ENCODE results near the gene ACO2. TPM values are rescaled to one million over a fixed set of nuclear protein-coding genes. Genes with fewer than 3 reads are reported as not detected.
A peak's percentile ranks its signal among the peaks of the same experiment; 100 is the strongest.
"Not testable (repeated sequence)": the region's sequence is repeated elsewhere in the genome, so short reads cannot be mapped to it uniquely, and the experiment has no call there.

ACO2 gene
- total and polyA plus RNA-seq, 5 donors: 471 to 611 (median 533) TPM

DNA sequence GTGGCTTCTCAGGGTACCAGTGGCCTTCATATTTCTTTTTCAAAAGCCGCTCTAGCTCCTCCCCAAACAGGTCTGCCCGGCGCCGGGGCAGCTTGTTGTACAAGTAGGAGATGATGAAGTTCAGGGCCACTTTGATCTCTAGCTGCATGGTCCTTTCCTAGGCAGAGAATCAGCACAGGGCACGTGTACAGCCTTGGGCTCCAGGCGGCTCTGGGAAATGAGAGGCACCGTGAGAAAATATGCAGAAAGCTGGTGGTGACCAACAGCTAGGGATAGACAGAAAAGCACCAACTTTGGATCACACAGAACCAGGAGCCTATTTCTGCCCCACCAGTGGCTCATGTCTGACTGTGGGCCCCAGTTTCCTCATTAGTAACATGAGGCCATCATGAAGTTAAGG lies 31.7 kb upstream of the ACO2 start:
- Histone ChIP-seq H3K4me1 (ENCODE audit: control insufficient read depth, insufficient read depth, low read length) (peaks cover 23% of the 10 kb centered on the region), H3K27me3 (ENCODE audit: control insufficient read depth, insufficient read depth) (no peaks in the 10 kb centered on the region), H3K9me3 (ENCODE audit: control insufficient read depth, low read length) (no peaks in the 10 kb centered on the region), H3K4me3 (ENCODE audit: low read length) (no peak overlapping the region), H3K27ac (ENCODE audit: low read length) (no peak overlapping the region)
- 86% methylated on average over 7 of the region's 7 CpGs for WGBS
- no peak for ATAC-seq
- intact Hi-C loops (cut with DNase I): no loop called here
- no peak for DNase-seq

DNA sequence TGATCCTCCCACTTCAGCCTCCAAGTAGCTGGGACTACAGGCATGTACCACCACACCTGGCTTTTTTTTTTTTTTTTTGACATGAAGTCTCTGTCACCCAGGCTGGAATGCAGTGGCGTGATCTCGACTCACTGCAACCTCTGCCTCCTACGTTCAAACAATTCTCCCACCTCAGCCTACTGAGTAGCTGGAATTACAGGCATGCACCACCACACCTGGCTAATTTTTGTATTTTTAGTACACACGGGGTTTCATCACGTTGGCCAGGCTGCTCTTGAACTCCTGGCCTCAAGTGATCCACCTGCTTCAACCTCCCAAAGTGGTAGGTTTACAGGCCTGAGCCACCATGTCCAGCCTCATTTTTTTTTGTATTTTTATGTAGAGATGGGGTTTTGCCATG lies 28.4 kb upstream of the ACO2 start:
- intact Hi-C loops (cut with DNase I); H3K27me3 ChIP-seq (ENCODE audit: control insufficient read depth, insufficient read depth); ATAC-seq; H3K4me3 ChIP-seq (ENCODE audit: low read length); H3K9me3 ChIP-seq (ENCODE audit: control insufficient read depth, low read length); DNase-seq: not testable (repeated sequence)
- Histone ChIP-seq H3K27ac (ENCODE audit: low read length) (peak overlapping the region; percentile 24), H3K4me1 (ENCODE audit: control insufficient read depth, insufficient read depth, low read length) (peaks cover 12% of the 10 kb centered on the region)
- WGBS: 60% methylated on average over 5 of the region's 5 CpGs

DNA sequence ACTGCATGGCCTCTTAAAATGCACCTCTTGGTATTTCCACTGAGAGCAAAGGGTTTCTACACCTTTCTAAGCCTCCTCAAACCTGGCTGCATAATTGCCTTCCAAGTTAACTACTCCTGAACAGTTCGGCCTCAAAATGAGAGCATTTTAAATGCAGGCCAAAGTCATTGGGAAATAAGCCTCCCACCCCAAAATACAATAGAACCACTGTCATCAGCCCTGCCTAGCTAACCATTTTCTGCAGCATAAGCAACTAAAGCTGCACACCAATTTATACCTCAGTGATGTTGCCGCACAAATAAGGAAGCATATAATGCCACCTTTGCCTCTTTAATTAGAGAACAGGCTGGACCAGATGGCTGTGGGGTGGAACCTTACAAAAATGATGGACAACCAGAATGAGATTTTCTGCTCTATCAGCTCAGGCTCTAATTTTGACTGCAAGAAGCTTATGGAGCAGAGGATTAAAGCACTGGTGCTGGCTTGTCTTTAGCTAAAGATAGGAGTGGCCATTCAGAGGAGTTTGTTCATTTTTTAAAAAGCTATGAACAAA lies 26.6 kb upstream of the ACO2 start:
- DNase-seq (no peak), ATAC-seq (no peak)
- intact Hi-C loops (cut with DNase I): no loop called here
- Histone ChIP-seq H3K9me3 (ENCODE audit: control insufficient read depth, low read length) (no peaks in the 10 kb centered on the region), H3K4me3 (ENCODE audit: low read length) (no peak overlapping the region), H3K4me1 (ENCODE audit: control insufficient read depth, insufficient read depth, low read length) (peaks cover 9% of the 10 kb centered on the region), H3K27ac (ENCODE audit: low read length) (no peak overlapping the region), H3K27me3 (ENCODE audit: control insufficient read depth, insufficient read depth) (no peaks in the 10 kb centered on the region)
- 59% methylated on average over 2 of the region's 2 CpGs for WGBS

DNA sequence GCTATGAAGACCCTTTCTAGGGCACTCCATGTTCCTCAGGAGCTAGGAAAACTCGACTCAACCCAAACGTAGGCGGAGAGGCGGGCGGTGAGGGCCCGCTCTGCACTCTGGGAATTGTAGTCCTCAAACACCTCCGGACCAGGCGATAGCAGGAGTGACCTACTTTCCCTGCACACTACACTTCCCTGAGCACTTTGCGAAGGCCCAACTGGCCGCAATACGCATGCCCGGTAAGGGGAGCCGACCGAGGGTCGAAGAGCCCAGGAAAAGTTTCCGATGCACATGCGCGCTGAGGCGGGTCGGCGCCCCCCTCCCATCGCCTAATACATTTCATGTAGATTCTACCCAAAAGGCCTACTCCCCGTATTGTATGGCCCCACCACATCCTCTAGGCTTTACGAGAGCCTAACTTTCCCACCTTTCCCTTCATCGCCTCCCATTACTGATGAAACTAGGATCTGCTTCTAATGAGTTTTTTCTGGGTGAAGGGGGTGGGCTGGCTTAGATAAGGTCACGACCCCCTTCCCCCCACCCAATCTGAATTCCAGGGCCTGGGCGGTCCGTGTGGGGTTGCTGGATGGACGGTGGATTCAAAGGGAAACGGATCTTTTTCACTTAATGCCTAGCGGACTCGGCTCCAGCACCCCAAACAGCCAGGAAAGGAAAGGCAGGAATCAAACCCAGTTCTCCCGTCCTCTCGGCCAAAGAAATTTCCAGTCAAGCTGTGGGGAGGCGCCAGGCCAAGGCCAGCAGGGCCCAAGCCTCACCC lies 24.4 kb upstream of the ACO2 start:
- Histone ChIP-seq H3K27ac (ENCODE audit: low read length) (peak overlapping the region; percentile 98), H3K4me1 (ENCODE audit: control insufficient read depth, insufficient read depth, low read length) (peaks cover 3% of the 10 kb centered on the region), H3K4me3 (ENCODE audit: low read length) (peak overlapping the region; percentile 93), H3K27me3 (ENCODE audit: control insufficient read depth, insufficient read depth) (no peaks in the 10 kb centered on the region), H3K9me3 (ENCODE audit: control insufficient read depth, low read length) (no peaks in the 10 kb centered on the region)
- DNase-seq (peak; percentile 94 to 96 (median 96)), ATAC-seq (peak; percentile 70 to 73)
- intact Hi-C loops (cut with DNase I): no loop called here
- WGBS: under 1% methylated on average over 35 of the region's 35 CpGs

DNA sequence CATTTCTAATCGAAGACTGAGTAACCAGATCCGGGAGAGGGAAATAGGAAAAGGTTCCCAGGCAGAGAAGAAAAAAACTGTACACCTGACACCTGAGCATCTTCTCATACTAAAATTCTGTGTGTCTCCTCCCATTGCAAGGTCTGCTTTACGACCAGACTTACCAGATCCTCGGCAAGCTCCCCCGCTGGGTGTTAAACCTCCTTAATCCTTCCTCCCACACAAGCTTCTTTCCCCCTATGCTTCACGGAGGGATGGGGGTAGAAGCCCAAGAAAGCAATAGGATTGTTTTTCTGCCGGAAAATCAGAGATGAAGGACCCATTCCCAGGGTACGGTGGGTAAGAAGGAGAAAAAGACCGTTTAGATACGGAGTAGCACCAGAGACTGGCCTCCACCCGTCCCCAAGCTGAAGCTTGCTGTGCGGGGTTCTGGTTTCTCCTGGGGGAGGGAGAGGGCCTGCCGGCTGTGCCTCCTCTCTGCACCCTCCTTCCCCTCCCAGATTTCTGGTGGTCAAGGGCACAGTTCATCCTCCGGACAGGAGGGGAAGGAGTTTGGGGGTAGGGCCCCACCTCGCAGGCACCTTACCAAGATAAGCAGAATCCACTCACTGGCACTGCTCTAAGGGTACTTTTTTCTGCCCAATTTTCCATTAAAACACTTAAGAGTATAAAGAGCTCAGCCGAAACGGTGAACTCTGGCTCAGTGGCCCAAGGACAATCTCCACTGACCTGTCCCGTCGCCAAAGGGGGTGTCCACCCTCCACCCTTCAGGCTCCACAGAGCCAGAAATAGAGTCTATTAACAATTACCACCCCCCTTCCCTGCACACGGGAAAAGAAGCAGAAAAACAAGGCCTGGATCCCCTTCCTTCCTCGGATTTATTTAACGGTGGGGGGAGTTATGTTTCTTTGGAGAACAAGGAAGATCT lies 23.5 kb upstream of the ACO2 start:
- Histone ChIP-seq H3K4me1 (ENCODE audit: control insufficient read depth, insufficient read depth, low read length) (no peaks in the 10 kb centered on the region), H3K9me3 (ENCODE audit: control insufficient read depth, low read length) (no peaks in the 10 kb centered on the region), H3K4me3 (ENCODE audit: low read length) (peak overlapping the region; percentile 93), H3K27me3 (ENCODE audit: control insufficient read depth, insufficient read depth) (no peaks in the 10 kb centered on the region), H3K27ac (ENCODE audit: low read length) (peak overlapping the region; percentile 98)
- ATAC-seq (no peak), DNase-seq (peak in 1 of 3 donors; percentile 78)
- under 1% methylated on average over 22 of the region's 22 CpGs for WGBS
- intact Hi-C loops (cut with DNase I): no loop called here

DNA sequence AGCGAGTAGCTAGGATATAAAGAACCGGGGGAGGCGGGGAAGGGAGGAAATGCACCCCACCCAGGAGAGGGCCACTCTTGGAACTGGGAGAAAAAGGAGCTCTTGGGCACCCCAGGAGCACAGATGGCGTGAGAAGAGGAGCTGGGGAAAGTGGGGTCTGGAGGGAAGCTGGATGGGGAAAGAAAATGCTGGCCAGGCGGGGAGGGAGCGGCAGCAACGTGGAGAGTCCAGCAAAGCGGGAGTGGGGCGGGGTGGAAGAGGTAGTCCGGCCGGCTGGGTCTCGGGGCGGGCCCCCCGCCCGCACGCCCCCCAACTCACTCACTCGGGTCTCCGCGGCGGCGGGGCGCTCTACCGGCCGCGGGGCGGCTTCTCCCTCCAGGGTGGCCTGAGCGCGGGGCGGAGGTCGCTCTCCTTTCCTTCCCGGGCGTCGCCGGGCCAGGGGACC lies 22.8 kb upstream of the ACO2 start:
- Histone ChIP-seq H3K4me3 (ENCODE audit: low read length) (peak overlapping the region; percentile 93), H3K9me3 (ENCODE audit: control insufficient read depth, low read length) (no peaks in the 10 kb centered on the region), H3K4me1 (ENCODE audit: control insufficient read depth, insufficient read depth, low read length) (no peaks in the 10 kb centered on the region), H3K27ac (ENCODE audit: low read length) (peak overlapping the region; percentile 98), H3K27me3 (ENCODE audit: control insufficient read depth, insufficient read depth) (no peaks in the 10 kb centered on the region)
- no peak for ATAC-seq
- peak; percentile 44 to 79 (median 77) for DNase-seq
- intact Hi-C loops (cut with DNase I): no loop called here
- WGBS: 1% methylated on average over 34 of the region's 34 CpGs

DNA sequence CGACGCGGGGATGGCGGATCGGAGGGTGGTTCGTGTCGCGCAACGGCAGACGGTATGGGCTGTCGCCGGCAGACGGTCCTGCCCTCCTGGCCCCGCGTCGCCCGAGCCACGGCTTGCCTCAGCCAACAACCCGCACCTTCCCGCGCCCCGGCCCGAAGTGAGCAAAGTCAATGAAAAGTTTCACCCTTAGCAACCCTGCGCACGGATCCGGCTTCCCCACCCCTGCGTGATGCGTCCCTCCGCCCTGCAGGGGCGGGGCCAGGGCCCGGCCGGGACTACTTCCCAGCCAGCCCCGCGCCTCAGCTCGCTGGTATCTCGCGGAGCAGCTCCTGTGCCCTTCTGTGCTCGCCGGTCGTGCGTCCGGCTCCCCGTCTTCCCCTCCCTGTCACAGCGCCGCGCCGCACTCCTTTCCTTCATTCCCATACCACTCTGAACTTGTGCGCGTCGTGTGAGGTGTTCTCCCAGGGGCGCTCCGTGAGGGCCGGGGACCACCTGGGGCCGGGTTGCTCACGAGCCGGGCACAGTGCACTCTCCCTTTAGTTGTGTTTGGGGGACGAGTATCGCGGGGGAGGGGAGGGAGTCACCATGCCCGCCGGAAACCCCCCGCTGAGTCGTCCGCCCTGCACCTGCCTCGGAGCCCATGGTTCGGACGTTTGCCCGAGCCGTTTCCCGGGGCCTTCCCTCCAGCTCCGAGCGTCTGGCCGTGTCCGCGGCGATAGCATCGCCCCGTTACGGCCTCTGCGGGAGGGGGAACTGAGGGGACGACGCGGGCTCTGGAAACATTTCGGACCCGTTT lies 22.1 kb upstream of the ACO2 start, which contains the start of gene TOB2:
Gene TOB2 (minus strand): TSS at position 163 of the 796 bp plus-strand sequence. CDS start 9,456 bp downstream, outside the sequence.
- Histone ChIP-seq H3K27me3 (ENCODE audit: control insufficient read depth, insufficient read depth) (no peaks in the 10 kb centered on the region), H3K9me3 (ENCODE audit: control insufficient read depth, low read length) (no peaks in the 10 kb centered on the region), H3K4me1 (ENCODE audit: control insufficient read depth, insufficient read depth, low read length) (no peaks in the 10 kb centered on the region), H3K4me3 (ENCODE audit: low read length) (peak within 1 kb of the TSS; percentile 93), H3K27ac (ENCODE audit: low read length) (peak within 1 kb of the TSS; percentile 98)
- intact Hi-C loops (cut with DNase I): no loop called here
- WGBS: under 1% methylated on average over 85 of the region's 85 CpGs
- ATAC-seq: peak; percentile 69 to 74
- DNase-seq: peak; percentile 94 to 98 (median 97)

DNA sequence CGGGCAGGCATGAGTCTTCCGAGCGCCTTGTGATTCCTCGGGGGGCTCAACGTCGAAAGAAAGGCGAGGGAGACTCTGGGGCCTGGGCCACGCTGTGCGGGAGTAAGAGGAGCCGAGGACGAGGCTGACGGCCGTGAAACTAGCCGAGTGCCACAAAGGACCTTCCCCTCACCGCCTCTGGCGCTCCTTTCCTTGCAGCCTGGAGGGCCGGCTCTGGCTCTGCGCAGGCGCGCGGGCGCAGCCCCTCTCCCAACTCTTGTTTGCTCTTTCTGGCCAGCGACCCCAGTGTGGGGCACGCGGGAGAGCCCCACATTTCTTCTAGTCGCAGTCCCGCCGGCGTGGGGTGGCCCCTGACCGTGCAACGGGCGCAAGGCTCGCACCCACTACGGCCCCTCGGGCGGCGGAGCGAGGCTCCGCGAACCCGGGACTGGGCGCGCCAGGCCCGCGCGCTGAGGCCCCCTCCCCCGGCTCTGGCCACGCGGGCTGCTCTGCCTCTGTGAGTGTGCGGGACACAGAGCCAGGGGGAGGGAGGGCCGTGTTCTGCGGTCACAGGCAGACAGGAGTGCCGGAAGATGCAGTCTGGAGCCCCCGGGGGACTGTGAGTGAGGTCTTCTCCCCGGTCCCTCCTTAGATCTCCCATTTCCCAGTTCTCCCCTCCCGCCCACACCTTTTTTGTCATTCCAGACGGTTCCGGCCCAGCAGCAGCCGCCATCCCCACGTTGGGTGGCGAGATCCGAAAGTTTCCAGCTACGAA lies 21.3 kb upstream of the ACO2 start:
- Histone ChIP-seq H3K4me3 (ENCODE audit: low read length) (peak overlapping the region; percentile 93), H3K4me1 (ENCODE audit: control insufficient read depth, insufficient read depth, low read length) (no peaks in the 10 kb centered on the region), H3K27me3 (ENCODE audit: control insufficient read depth, insufficient read depth) (no peaks in the 10 kb centered on the region), H3K9me3 (ENCODE audit: control insufficient read depth, low read length) (no peaks in the 10 kb centered on the region), H3K27ac (ENCODE audit: low read length) (peak overlapping the region; percentile 98)
- intact Hi-C loops (cut with DNase I): no loop called here
- DNase-seq (peak; percentile 77 to 90 (median 90)), ATAC-seq (peak; percentile 46 to 47)
- under 1% methylated on average over 63 of the region's 63 CpGs for WGBS

DNA sequence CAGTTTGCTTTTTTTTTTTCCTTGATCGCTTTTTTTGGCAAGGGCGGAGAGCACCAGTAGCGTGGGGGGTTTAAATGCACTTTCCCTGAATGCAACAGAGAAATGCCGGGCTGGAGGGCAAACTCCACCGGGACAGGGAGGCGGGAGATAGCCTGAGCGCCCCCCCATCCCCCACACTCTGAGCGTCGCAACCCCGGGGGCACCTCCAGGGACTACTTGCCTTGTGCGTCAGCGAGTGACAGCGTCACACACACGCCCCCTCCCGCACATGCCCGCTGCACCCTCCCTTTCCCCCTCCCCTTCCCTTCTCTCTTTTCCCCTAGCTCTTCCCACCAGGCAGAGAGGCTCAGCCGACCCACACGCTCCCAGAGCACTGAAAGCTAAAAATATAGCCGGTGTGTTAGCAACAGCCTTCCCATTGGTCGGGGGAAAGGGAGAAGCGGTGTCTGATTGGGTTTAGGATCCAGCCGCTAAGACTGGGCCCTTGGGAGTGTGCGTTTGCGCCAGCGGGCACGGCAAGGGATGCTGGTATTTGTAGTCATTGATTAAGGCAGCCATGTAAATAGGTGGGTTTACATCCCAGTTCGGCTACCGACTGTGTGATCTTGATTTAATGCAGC lies 20.6 kb upstream of the ACO2 start:
- under 1% methylated on average over 28 of the region's 28 CpGs for WGBS
- DNase-seq: peak; percentile 96 to 98 (median 98)

More for the DNA sequence above, 20.6 kb upstream of the ACO2 start:
- ATAC-seq: peak; percentile 86 to 90
- Histone ChIP-seq H3K4me3 (ENCODE audit: low read length) (peak overlapping the region; percentile 93), H3K27ac (ENCODE audit: low read length) (peak overlapping the region; percentile 98), H3K4me1 (ENCODE audit: control insufficient read depth, insufficient read depth, low read length) (no peaks in the 10 kb centered on the region), H3K27me3 (ENCODE audit: control insufficient read depth, insufficient read depth) (no peaks in the 10 kb centered on the region), H3K9me3 (ENCODE audit: control insufficient read depth, low read length) (no peaks in the 10 kb centered on the region)
- intact Hi-C loops (cut with DNase I): no loop called here
